ENCODE data around the gene CDON.

GRCh38 chr11:125935056-125935455 lies 127.6 kb downstream of the CDON start:
- TF ChIP-seq CTCF (IDR thresholded peaks at IDR 0.05; ENCODE audit: borderline replicate concordance, extremely low read depth, low read length, poor library complexity, severe bottlenecking) = no peak
- no peak for TF ChIP-seq EZH2 (IDR thresholded peaks at IDR 0.05; ENCODE audit: borderline replicate concordance, low read depth, low read length, severe bottlenecking)

Data from DND-41 (cell line).